Fibroblast of the conjunctiva (primary cell): Measurements from ENCODE around the gene ITGB8.
A peak's percentile ranks its signal among the peaks of the same experiment; 100 is the strongest.
"Not testable (repeated sequence)": the region's sequence is repeated elsewhere in the genome, so short reads cannot be mapped to it uniquely, and the experiment has no call there.

Experiments
- DNase-seq: peaks from one replicate; pipeline ENCODE4 v3.0.0-alpha.2; 2010; ENCODE audit warnings: low read depth

ITGB8 gene

DNA sequence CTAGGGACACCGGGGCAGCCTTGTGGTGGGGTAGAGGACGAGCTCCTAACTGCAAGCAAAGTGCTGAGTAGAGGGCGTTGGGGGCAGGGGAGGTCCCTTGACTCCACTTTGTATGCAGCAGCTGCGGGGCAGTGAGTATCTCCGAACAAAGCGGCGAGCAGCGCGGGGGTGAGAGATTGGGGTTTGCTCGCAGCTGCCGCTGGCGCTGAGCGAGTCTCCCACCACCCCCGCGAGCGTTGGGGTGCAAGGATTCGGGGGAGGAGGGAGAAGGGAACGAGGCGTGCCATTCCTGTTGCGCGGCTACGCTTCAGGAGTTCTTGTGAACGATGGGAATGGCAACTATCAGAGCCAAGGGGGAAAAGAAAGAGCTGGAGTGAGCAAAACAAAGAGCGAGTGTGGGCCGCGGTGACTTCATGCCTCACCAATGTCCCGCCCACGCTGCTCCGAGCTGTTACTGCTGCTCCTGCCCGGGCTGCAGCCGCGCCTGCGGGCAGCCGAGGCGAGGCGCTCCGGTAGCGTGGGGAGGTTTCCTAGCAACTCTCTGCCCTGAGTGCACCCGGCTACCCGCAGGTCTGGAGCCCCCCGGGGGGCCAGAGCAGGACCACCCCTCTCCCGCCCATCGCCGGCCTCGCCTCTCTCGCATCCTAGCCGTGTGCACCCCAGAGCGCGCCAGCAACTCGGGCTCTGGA, at the start of gene ITGB8:
TSS of gene ITGB8 (plus strand) at position 662 of the 689 bp plus-strand sequence. CDS start 907 bp downstream, outside the sequence.
- DNase-seq, result peak; percentile 69

DNA sequence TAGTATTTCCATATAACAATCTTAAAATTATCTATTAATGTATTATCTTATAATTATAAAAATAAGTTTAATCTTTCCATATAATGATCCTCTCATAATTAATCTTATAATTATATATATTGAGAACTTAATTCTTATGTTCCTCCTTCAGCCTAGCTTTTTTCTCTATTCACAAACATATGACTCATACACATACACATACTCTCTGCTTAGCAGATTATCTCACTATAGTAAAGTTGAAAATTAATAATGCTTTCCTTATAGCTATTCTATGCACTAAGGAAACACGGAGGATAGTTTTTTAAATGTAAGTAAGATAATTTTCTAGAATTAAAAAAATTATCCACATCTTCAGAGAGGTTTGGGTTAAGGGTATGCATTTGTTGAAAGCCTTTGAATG, 47.7 kb upstream of the ITGB8 start:
- no peak for DNase-seq

DNA sequence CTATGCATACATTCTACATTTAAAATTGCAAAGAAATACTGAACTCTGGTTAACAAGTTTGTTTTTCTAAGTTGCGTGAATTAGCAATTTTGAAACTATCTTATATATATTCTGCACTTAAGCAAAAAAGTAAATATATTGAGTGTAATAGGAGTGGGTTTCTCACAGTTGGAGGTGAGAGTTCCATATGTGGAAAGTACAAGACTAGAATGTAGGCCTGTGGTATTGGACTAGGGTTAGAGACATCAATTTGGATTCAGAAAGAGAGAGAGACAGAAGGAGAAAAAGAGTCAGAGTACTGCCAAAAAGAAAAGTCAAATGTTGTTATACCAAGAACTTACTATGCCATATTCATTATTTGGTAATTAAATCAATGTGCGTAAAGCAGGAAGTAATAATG, 47.3 kb upstream of the ITGB8 start:
- DNase-seq, result no peak

- DNase-seq, result no peak
Observed at GRCh38 chr7:20284003-20284770, 46.5 kb upstream of the ITGB8 start.

- no peak for DNase-seq
Observed at GRCh38 chr7:20284771-20285143, 45.9 kb upstream of the ITGB8 start.

- DNase-seq, result no peak
Observed at GRCh38 chr7:20287317-20287716, 43.4 kb upstream of the ITGB8 start.

DNA sequence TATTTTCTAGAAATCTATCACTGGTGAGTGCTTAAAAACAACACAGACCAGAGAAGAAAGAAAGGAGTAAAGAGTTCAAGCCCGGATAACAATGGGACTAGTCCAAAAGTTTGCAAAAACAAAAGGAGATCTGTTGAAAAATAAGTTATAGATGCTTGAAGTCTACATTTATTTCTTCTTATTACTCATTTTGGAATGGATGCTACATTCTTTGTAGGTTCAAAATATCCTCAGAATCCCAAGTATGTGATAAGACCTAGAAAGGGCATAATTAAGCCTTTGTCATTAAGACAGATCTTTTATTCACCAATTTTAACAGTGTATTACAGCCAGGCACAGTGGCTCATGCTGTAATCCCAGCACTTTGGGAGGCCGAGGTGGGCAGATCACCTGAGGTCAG, 42.7 kb upstream of the ITGB8 start:
- DNase-seq, result no peak

DNA sequence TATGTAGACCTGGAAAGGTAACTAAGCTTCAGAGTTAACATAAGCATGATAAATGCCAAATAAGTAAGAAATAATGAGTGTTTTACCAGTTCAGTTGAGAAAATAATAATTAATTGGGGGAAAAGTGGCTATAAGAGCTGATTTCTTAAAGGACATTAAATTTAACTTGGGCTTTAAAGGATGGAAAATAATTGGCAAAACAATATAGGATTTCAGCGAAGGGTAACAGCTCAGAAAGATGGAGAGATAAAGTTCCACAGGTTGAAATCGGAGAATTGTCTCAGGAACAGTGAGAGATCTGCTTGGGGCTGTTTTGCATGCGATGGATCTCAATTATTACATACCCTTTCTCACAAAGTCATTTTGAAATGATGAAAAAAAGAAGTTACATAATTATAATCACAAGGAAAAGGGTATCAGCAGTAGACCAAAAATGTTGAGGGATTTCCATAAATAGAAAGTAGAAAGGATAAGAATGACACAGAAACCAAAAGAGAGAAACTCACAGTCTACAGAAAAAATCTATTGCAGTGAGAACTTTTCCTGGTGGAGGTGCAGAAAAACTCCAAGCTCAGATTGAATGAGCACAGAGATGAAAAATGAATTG, 40.1 kb upstream of the ITGB8 start:
- no peak for DNase-seq

GRCh38 chr7:20293336-20293735, 37.4 kb upstream of the ITGB8 start:
- no peak for DNase-seq

DNA sequence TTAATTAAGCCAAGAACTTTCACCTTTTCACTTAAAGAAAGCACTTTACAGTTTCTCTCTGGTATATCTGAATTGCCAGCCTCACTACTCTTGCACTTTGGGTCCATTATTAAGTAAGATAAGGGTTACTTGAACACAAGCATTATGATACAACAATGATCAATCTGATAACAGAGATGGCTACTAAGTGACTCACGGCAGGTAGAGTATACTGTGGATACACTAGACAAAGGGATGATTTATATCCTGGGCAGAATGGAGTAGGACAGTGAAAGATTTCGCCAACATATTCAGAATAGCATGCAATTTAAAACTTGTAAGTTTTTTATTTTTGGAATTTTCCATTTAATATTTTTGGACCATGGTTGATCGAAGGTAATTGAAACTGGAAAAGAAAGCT, 34.3 kb upstream of the ITGB8 start:
- DNase-seq, result no peak

GRCh38 chr7:20296901-20297300, 33.8 kb upstream of the ITGB8 start:
- DNase-seq, result no peak

DNA sequence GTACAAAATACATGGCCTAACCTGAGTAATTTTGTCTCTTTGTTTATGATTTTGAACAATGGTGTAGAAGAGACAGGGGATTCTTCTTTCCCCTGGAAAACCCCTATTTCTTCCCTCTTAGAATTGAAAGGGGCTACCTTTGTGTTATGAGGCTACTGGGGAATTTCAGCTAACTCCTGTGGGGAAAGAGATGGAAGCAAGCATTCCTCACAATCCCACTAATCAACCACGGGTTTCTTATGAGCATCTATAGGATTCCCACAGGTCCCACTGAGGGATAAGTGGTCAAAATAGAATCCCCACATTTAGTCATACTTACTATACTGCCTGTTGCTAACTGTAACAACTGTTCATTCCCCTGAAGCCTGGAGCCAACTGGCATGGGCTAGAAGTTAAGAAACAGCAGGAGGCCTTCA, 32.2 kb upstream of the ITGB8 start:
- DNase-seq, result no peak

DNA sequence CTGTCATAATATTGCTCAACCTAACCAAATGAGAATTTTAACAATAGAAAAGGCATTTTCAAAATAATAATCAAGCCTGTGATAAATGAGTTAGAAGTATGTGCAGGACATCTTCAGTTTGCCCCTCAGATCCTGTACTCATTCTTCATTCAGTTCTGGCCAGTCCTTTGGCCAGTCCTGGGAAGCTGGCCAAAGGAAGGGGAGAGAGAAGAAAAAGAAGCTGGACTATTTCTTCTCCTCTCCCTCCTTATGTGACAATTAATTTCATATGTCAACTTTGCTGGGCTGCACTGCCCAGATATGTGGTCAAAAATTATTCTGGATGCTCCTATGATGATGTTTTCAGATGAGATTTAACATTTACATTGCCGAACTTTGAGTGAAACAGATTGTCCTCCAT, 31.6 kb upstream of the ITGB8 start:
- DNase-seq, result no peak

GRCh38 chr7:20299647-20300312, 30.9 kb upstream of the ITGB8 start:
- peak; percentile 22 for DNase-seq

GRCh38 chr7:20301311-20301939, 29.3 kb upstream of the ITGB8 start:
- DNase-seq, result no peak

DNA sequence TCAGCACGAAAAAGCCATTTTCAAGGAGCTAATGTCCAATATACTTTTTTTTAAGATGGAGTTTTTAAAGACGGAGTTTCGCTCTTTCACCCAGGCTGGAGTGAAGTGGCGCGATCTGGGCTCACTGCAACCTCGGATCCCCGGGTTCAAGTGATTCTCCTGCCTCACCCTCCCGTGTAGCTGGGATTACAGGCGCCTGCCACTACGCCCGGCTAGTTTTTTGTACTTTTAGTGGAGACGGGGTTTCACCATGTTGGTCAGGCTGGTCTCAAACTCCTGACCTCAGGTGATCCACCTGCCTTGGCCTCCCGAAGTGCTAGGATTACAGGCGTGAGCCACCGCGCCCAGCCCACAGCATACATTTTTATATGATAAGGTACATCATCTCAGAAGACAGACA, 28.4 kb upstream of the ITGB8 start:
- DNase-seq, result not testable (repeated sequence)

GRCh38 chr7:20302891-20303290, 27.8 kb upstream of the ITGB8 start:
- DNase-seq, result no peak

GRCh38 chr7:20304366-20304765, 26.3 kb upstream of the ITGB8 start:
- no peak for DNase-seq

- no peak for DNase-seq
Observed at GRCh38 chr7:20305726-20306125, 25.0 kb upstream of the ITGB8 start.

DNA sequence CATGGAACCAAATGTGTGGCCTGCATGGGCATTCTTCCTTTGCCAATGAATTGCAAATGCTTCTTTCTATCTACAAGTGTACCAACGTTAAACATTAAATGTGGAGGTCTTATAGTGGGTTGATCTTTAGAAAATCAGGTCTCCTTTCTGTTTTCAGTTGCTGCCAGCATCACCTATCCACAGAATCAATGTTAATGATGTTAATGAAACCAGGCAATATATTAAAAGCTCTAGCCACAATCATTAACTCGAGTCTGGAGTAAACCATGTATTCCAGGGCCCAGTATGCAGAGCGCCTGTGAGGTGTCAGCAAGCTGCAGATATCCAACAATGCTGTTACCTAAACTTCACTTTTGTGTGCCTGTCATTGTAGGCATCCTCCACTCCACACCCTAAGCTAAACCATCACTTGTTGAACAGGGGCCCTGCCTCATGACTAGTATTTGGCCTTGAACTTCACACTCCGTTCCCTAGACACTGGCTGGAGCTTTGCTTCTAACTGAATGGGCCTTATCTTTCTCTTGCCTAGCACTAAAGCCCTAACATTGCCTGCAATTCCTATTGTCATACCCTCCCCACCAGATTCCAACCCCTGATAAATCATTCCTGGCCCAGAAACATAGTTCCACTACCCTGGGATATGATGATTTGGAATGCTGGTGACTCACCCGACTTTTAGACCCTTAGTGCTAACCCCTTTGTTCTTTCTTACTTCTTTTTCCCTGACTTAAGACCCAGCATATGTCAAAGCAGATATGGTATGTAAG, 24.3 kb upstream of the ITGB8 start:
- DNase-seq, result no peak

- no peak for DNase-seq
Observed at GRCh38 chr7:20307119-20307518, 23.6 kb upstream of the ITGB8 start.

DNA sequence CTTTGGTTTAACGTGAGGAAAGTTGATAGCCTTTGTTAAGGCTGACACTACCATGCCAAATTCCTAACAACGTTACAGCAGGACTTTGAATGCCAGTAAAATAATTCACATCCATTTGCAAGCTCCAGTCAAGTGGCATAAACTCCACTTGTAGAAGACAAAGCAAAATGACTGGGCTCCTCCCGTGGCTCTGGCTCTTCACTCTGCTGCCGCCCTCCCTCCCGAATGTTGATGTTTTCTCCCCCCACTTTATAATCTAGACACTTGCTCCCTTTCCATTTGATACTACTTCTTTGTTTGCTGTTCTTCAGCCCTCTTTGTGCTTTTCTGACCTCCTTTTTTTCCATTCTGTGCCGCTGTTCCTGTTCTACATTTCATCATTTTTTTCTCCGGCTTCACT, 22.8 kb upstream of the ITGB8 start:
- no peak for DNase-seq
